ENCODE measurements around the gene FOXN3.

DNA sequence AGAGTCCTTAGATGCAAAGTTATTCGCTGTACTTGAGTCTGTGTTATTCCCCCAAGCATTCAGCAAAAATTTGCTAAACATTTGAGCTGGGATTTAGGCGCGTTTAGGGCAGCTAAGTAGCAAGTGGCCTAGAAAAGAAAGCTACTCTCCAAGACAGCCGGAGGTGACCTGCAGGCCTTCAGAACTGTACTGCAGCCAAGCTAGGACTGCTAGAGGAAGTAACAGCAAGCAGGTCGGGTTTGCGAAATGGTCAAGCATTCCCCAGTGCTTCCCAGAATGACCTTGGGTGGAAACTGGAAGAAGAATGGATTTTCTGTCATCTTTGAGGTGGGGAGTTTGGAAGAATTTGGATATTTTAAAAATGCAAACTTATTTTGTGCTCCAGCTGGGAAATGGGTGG is 287.5 kb downstream of the FOXN3 start:
- TF ChIP-seq TAF1 (IDR thresholded peaks at IDR 0.05; ENCODE audit: borderline replicate concordance, low read depth, low read length), result no peak
- no peak for TF ChIP-seq RAD21 (IDR thresholded peaks at IDR 0.05; ENCODE audit: low read length)
- TF ChIP-seq, protein P1, sequence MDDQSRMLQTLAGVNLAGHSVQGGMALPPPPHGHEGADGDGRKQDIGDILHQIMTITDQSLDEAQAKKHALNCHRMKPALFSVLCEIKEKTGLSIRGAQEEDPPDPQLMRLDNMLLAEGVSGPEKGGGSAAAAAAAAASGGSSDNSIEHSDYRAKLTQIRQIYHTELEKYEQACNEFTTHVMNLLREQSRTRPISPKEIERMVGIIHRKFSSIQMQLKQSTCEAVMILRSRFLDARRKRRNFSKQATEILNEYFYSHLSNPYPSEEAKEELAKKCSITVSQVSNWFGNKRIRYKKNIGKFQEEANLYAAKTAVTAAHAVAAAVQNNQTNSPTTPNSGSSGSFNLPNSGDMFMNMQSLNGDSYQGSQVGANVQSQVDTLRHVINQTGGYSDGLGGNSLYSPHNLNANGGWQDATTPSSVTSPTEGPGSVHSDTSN (IDR thresholded peaks at IDR 0.05), result no peak
- TF ChIP-seq POLR2AphosphoS5 (IDR thresholded peaks at IDR 0.05; ENCODE audit: low read depth, low read length), result no peak
- TF ChIP-seq, protein P2, sequence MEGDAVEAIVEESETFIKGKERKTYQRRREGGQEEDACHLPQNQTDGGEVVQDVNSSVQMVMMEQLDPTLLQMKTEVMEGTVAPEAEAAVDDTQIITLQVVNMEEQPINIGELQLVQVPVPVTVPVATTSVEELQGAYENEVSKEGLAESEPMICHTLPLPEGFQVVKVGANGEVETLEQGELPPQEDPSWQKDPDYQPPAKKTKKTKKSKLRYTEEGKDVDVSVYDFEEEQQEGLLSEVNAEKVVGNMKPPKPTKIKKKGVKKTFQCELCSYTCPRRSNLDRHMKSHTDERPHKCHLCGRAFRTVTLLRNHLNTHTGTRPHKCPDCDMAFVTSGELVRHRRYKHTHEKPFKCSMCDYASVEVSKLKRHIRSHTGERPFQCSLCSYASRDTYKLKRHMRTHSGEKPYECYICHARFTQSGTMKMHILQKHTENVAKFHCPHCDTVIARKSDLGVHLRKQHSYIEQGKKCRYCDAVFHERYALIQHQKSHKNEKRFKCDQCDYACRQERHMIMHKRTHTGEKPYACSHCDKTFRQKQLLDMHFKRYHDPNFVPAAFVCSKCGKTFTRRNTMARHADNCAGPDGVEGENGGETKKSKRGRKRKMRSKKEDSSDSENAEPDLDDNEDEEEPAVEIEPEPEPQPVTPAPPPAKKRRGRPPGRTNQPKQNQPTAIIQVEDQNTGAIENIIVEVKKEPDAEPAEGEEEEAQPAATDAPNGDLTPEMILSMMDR (IDR thresholded peaks at IDR 0.05), result no peak
- no peak for TF ChIP-seq SIN3A (IDR thresholded peaks at IDR 0.05; ENCODE audit: borderline replicate concordance, low read depth, low read length)
- TF ChIP-seq RXRA (IDR thresholded peaks at IDR 0.05; ENCODE audit: borderline replicate concordance, low read depth), result no peak
- TF ChIP-seq FOSL2 (IDR thresholded peaks at IDR 0.05; ENCODE audit: borderline replicate concordance, low read depth), result no peak

All from SK-N-SH (cell line).